22Rv1 (cell line): ENCODE data around the gene CDC14A.

Experiments used
- H3K27ac ChIP-seq: fragments of 450-650 bp; 2 replicates; pipeline ENCODE4 v1.5.1; 2017
- CTCF ChIP-seq: fragments of 450-650 bp; IDR thresholded peaks from 2 replicates; pipeline ENCODE4 v1.5.1; 2017; ENCODE audit warnings: mild to moderate bottlenecking
- ZFX ChIP-seq: fragments of 450-650 bp; IDR thresholded peaks from 2 replicates; pipeline ENCODE4 v1.6.1; 2017; ENCODE audit warnings: antibody characterized with exemption, borderline replicate concordance

CDC14A gene

GRCh38 chr1:100390531-100390930 lies 38.2 kb downstream of the CDC14A start:
- TF ChIP-seq ZFX (no peak), CTCF (no peak)
- H3K27ac ChIP-seq: no peak overlapping the region

- H3K27ac ChIP-seq: no peak overlapping the region
- TF ChIP-seq CTCF (no peak), ZFX (no peak)
Measured at GRCh38 chr1:100391675-100392074, 39.4 kb downstream of the CDC14A start.

GRCh38 chr1:100392756-100393155 lies 40.5 kb downstream of the CDC14A start:
- H3K27ac ChIP-seq: no peak overlapping the region
- TF ChIP-seq ZFX (no peak), CTCF (no peak)

- TF ChIP-seq ZFX (no peak), CTCF (no peak)
- no peak overlapping the region for H3K27ac ChIP-seq
Measured at GRCh38 chr1:100394285-100394684, 42.0 kb downstream of the CDC14A start.

GRCh38 chr1:100395913-100396312 lies 43.6 kb downstream of the CDC14A start:
- H3K27ac ChIP-seq: no peak overlapping the region
- TF ChIP-seq CTCF (no peak), ZFX (no peak)

GRCh38 chr1:100396651-100397050 lies 44.3 kb downstream of the CDC14A start:
- TF ChIP-seq CTCF: no peak; the same call in 1 of the 2 replicates
- TF ChIP-seq ZFX: no peak
- H3K27ac ChIP-seq: no peak overlapping the region

- TF ChIP-seq ZFX: no peak
- TF ChIP-seq CTCF: no peak
- H3K27ac ChIP-seq: no peak overlapping the region
Measured at GRCh38 chr1:100397681-100398080, 45.4 kb downstream of the CDC14A start.
